Smooth muscle cell (in vitro differentiated cells): Measurements from ENCODE around the gene GPN3. TPM values are rescaled to one million over a fixed set of nuclear protein-coding genes. Genes with fewer than 3 reads are reported as not detected.
"Not testable (repeated sequence)": the region's sequence is repeated elsewhere in the genome, so short reads cannot be mapped to it uniquely, and the experiment has no call there.

ENCODE experiments used
- DNase-seq: peaks from one replicate; lab custom pipeline; 2025; ENCODE audit not compliant: unreplicated experiment; lab: John Stamatoyannopoulos, UW
- H2AFZ ChIP-seq: fragments of 200-600 bp; sonication (generic); 2 replicates; pipeline ENCODE4 v1.6.0; 2016; ENCODE audit warnings: antibody characterized with exemption, low read depth, mild to moderate bottlenecking
- H3F3A ChIP-seq: fragments of 200-600 bp; sonication (generic); 2 replicates; pipeline ENCODE4 v1.6.0; 2017; ENCODE audit warnings: antibody characterized with exemption, low read depth
- H3K27ac ChIP-seq: fragments of 200-600 bp; sonication (generic); 2 replicates; pipeline ENCODE4 v1.5.1; 2016; ENCODE audit warnings: low read depth, mild to moderate bottlenecking
- H3K27me3 ChIP-seq: fragments of 200-600 bp; sonication (generic); 2 replicates; pipeline ENCODE4 v1.6.1; 2016; ENCODE audit warnings: low read depth, mild to moderate bottlenecking
- H3K36me3 ChIP-seq: fragments of 200-600 bp; sonication (generic); 2 replicates; pipeline ENCODE4 v1.5.1; 2016; ENCODE audit warnings: low read depth
- H3K4me1 ChIP-seq: fragments of 200-600 bp; sonication (generic); 2 replicates; pipeline ENCODE4 v1.5.1; 2016; ENCODE audit warnings: low read depth
- H3K4me2 ChIP-seq: fragments of 200-600 bp; sonication (generic); 2 replicates; pipeline ENCODE4 v1.6.0; 2016; ENCODE audit warnings: mild to moderate bottlenecking
- H3K4me3 ChIP-seq: fragments of 200-600 bp; sonication (generic); 2 replicates; pipeline ENCODE4 v1.5.1; 2016; ENCODE audit warnings: mild to moderate bottlenecking
- H3K79me2 ChIP-seq: fragments of 200-600 bp; sonication (generic); 2 replicates; pipeline ENCODE4 v1.6.0; 2016; ENCODE audit warnings: low read depth, mild to moderate bottlenecking
- H3K9ac ChIP-seq: fragments of 200-600 bp; sonication (generic); 2 replicates; pipeline ENCODE4 v1.6.0; 2016; ENCODE audit warnings: low read depth
- H3K9me3 ChIP-seq: fragments of 200-600 bp; sonication (generic); replicated peaks from 2 replicates; pipeline ENCODE4 v1.5.1; 2016; ENCODE audit warnings: low read depth
- H4K20me1 ChIP-seq: fragments of 200-600 bp; sonication (generic); 2 replicates; pipeline ENCODE4 v1.6.0; 2016; ENCODE audit warnings: low read depth
- WGBS: methylation state at CpG from one replicate; pipeline ENCODE4 v1.1.7; 2016; ENCODE audit warnings: low lambda C conversion rate; 5-methylcytosine and 5-hydroxymethylcytosine counted together
- polyA plus RNA-seq: library from polyadenylated mRNA; unstranded; fragments of >200 nt; fragmentation: Nextera tagmentation; extraction: Ambion mirVana; gene quantifications from 2 replicates; pipeline ENCODE4 v1.2.1, GENCODE V29; 2016
- total RNA-seq: library from RNA; depleted of rRNA; stranded (reverse); fragments of >200 nt; gene quantifications from 2 replicates; pipeline ENCODE4 v1.2.3, GENCODE V29; 2014
- TF ChIP-seq, protein P1 (sequence below): fragments of 200-600 bp; sonication (generic); IDR thresholded peaks from 2 replicates; pipeline ENCODE4 v1.5.1; 2017; ENCODE audit warnings: borderline replicate concordance, mild to moderate bottlenecking, antibody characterized with exemption; ENCODE audit not compliant: insufficient read depth, poor library complexity, severe bottlenecking

Gene GPN3
- total and polyA plus RNA-seq, 2 experiments from 2014 or later, result 21.7 to 41.5 TPM

DNA sequence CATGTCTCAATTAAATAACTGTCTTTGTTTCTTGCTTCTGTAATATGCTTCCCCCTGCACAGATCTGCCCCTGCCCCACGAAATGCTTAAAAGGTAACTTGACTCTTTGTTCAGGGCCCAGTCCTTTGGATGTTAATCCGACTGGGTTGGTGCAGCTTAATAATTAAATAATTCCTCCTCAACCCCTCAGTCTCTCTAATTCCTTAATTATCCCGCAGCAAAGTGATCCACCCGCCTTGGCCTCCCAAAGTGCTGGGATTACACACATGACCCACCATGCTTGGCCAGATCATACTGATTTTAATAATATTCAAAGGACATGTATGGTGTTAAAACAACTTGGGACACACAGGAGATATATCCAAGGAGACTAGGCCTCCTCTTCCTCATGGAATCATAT, 46.4 kb downstream of the GPN3 start:
- no peaks in the 10 kb centered on the region for H3K27me3 ChIP-seq
- H3K27ac ChIP-seq, result no peak overlapping the region
- WGBS, result 90% methylated on average over 4 of the region's 4 CpGs
- H2AFZ ChIP-seq, result no peak overlapping the region
- no peaks in the 10 kb centered on the region for H4K20me1 ChIP-seq
- H3F3A ChIP-seq, result no peaks in the 10 kb centered on the region
- no peak overlapping the region for H3K9ac ChIP-seq
- H3K4me3 ChIP-seq, result no peak overlapping the region
- TF ChIP-seq, protein P1, sequence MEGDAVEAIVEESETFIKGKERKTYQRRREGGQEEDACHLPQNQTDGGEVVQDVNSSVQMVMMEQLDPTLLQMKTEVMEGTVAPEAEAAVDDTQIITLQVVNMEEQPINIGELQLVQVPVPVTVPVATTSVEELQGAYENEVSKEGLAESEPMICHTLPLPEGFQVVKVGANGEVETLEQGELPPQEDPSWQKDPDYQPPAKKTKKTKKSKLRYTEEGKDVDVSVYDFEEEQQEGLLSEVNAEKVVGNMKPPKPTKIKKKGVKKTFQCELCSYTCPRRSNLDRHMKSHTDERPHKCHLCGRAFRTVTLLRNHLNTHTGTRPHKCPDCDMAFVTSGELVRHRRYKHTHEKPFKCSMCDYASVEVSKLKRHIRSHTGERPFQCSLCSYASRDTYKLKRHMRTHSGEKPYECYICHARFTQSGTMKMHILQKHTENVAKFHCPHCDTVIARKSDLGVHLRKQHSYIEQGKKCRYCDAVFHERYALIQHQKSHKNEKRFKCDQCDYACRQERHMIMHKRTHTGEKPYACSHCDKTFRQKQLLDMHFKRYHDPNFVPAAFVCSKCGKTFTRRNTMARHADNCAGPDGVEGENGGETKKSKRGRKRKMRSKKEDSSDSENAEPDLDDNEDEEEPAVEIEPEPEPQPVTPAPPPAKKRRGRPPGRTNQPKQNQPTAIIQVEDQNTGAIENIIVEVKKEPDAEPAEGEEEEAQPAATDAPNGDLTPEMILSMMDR, result no peak
- H3K4me2 ChIP-seq, result no peak overlapping the region
- no peaks in the 10 kb centered on the region for H3K79me2 ChIP-seq
- no peaks in the 10 kb centered on the region for H3K4me1 ChIP-seq
- no peaks in the 10 kb centered on the region for H3K36me3 ChIP-seq
- DNase-seq, result no peak
- H3K9me3 ChIP-seq, result no peaks in the 10 kb centered on the region

DNA sequence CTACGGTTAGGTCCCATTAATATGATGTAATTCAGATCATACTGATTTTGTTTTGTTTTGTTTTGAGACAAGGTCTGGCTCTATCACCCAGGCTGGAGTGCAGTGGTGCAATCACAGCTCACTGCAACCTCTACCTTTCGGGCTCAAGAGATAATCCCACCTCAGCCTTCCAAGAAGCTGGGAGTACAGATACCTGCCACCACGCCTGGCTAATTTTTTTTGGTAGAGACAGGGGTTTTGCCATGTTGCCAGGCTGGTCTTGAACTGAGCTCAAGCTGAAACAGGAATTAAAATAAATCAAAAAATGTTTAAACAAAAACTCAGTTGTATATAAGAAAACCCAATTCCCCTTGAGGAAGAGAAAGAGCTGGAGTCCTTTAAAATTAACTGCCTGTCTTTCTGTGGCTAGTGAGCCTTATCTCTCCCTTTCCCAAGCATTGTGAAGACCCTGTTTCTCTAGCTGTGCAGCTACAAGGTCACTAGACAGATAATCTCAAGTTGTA, 46.8 kb downstream of the GPN3 start:
- Histone ChIP-seq H3K27ac (no peak overlapping the region), H3K9ac (no peak overlapping the region), H3K4me2 (no peak overlapping the region), H3K4me3 (no peak overlapping the region), H3K79me2 (no peaks in the 10 kb centered on the region), H3K36me3 (no peaks in the 10 kb centered on the region), H3F3A (no peaks in the 10 kb centered on the region), H3K9me3 (no peaks in the 10 kb centered on the region), H2AFZ (no peak overlapping the region), H3K27me3 (no peaks in the 10 kb centered on the region), H3K4me1 (no peaks in the 10 kb centered on the region), H4K20me1 (no peaks in the 10 kb centered on the region)
- TF ChIP-seq, protein P1, result no peak
- WGBS, result 62% methylated on average over 3 of the region's 3 CpGs
- DNase-seq, result no peak

DNA sequence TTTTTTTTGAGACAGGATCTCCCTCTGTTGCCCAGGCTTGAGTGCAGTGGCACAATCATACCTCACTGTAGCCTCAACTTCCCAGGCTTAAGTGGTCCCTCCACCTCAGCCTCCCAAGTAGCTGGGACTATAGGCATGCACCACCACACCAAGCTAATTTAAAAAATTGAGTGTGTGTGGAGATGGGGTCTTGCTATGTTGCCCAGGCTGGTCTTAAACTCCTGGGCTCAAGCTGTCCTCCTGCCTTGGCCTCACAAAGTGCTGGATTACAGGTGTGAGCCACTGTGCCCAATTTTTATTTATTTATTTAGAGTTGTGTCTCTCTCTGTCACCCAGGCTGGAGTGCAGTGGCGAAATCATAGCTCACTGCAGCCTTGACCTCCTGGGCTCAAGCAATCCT, 47.4 kb downstream of the GPN3 start:
- WGBS, result 96% methylated on average over 1 of the region's 1 CpG
- not testable (repeated sequence) for H3K9me3 ChIP-seq, DNase-seq

DNA sequence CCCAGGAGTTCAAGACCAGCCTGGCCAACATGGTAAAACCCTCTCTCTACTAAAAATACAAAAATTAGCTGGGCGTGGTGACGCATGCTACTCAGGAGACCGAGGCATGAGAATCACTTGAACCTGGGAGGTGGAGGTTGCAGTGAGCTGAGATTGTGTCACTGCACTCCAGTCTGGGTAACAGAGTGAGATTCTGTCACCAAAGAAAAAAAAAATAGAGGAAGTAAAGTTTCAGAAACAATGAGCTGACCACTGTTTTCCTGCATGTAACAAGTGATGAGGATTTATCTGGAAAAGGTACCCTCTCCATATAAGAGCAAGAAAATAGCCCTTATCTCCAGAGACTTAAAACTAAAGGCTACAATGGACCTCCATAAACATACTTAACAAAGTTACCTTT, 50.9 kb downstream of the GPN3 start:
- not testable (repeated sequence) for H3K27ac ChIP-seq, H3K79me2 ChIP-seq, H3F3A ChIP-seq, H4K20me1 ChIP-seq, H3K4me1 ChIP-seq, H3K9ac ChIP-seq, H3K9me3 ChIP-seq, H2AFZ ChIP-seq, H3K4me2 ChIP-seq, H3K36me3 ChIP-seq, H3K27me3 ChIP-seq, H3K4me3 ChIP-seq, DNase-seq
- 92% methylated on average over 3 of the region's 3 CpGs for WGBS

More for the DNA sequence above, 47.4 kb downstream of the GPN3 start:
- not testable (repeated sequence) for H3K36me3 ChIP-seq, H3K79me2 ChIP-seq, H3K27me3 ChIP-seq, H4K20me1 ChIP-seq, H3K4me3 ChIP-seq, H3K9ac ChIP-seq, H3K27ac ChIP-seq, H2AFZ ChIP-seq, H3F3A ChIP-seq, H3K4me1 ChIP-seq, H3K4me2 ChIP-seq

DNA sequence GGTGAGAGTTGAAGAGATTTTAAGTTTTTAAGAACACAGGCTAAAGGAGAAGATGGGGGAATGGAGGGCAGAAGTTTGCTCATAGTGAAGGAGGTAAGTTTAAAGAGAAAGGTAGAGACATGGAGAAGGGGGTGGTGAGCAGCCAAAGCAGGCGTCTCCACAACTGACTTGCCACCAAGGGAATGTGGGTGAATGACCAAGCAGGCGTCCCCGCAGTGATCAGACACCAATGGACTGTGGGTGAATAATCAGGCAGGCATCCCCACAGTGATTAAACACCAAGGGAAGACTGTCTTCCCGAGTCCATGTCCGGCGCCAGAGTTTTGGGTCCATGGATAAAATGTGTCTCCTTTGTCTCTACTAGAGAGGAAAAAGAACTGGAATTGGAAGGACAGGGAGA, 58.0 kb downstream of the GPN3 start:
- H3K36me3 ChIP-seq, H3K27ac ChIP-seq, H3K4me1 ChIP-seq, H3K4me3 ChIP-seq, H3K9ac ChIP-seq, H3K9me3 ChIP-seq, H4K20me1 ChIP-seq, DNase-seq, H2AFZ ChIP-seq, H3K79me2 ChIP-seq, H3F3A ChIP-seq, H3K27me3 ChIP-seq, H3K4me2 ChIP-seq: not testable (repeated sequence)
- 86% methylated on average over 6 of the region's 6 CpGs for WGBS

DNA sequence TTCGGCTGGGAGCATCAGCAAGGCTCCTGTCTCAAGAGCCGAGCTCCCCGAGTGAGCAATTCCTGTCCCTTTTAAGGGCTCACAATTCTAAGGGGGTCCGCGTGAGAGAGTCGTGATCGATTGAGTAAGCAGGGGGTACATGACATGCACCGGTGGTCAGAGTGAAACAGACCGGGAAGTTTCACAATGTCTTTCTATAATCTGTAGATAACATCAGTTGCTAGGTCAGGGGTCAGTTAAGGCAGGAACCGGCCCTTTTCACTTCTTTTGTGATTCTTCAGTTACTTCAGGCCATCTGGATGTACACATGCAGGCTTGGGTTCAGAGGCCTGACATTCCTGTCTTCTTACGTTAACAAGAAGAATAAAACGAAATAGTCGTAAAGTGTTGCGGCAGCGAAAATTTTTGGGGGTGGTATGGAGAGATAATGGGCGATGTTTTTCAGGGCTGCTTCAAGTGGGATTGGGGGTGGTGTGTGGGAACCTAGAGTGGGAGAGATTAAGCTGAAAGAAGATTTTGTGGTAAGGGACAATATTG, 62.9 kb downstream of the GPN3 start:
- not testable (repeated sequence) for H3K27ac ChIP-seq, H3K4me3 ChIP-seq, H2AFZ ChIP-seq, DNase-seq, H4K20me1 ChIP-seq, H3F3A ChIP-seq, H3K4me1 ChIP-seq, H3K36me3 ChIP-seq, H3K9me3 ChIP-seq, H3K4me2 ChIP-seq, H3K9ac ChIP-seq, H3K27me3 ChIP-seq
- WGBS, result 96% methylated on average over 16 of the region's 16 CpGs
- peaks cover 29% of the 10 kb centered on the region for H3K79me2 ChIP-seq
